GM21423 (cell line): ENCODE data around the gene ENDOV.

ENCODE experiments used
- ATAC-seq: cut with Tn5 transposase; IDR thresholded peaks from one replicate; pipeline ENCODE4 v1.9.1; 2021; ENCODE audit warnings: mild to moderate bottlenecking, moderate library complexity; ENCODE audit not compliant: unreplicated experiment

The ENDOV gene

DNA sequence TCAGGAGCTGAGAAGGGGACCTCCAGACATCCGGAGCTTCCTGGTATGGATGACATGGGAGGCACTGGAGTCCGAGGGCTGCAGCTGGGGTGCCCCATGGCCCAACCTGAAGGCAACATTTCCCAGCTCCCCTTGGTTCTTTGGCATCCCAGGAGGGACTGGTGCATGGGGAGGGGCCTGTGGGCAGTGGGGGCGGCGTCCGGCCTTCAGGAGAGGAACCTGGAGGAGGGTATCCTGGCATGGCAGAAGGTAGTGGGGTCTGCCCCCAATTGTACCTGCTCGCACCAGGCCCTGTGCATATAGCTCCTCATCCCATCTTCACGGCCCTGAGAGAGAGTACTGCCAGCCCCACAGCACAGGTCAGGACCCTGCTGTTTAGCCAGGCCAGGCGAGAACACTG is 49.5 kb downstream of the ENDOV start:
- no peak for ATAC-seq

DNA sequence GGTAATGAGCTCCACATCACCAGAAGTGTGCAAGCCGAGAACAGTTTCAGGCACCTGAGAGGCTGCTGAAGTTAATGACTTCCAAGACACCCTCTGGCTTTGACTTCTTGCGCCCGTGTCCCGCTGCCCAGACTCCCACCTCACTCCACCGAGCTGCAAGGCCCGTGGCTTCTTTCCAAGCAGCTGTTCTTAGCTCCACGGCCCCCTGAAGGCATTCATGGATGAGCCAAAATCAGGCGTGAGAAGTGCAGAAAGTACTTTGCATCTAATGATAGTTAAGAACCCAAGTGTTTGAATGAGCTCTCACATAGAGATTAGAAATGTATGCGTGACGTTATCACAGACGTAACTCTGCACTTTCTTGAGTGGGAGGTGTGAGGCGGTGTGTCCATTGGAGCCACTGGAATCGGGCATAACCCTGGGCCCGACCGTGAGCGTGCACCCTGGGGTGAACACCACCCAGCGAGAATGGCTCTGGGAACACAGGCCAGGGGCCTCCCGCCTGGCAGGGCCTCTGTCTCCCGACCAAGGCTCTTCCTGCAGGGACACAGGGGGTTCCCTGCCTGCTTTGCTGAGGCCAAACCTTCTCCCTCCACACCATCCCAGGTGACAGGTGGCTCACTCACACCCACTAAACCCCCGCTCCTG is 50.5 kb downstream of the ENDOV start:
- ATAC-seq: no peak

DNA sequence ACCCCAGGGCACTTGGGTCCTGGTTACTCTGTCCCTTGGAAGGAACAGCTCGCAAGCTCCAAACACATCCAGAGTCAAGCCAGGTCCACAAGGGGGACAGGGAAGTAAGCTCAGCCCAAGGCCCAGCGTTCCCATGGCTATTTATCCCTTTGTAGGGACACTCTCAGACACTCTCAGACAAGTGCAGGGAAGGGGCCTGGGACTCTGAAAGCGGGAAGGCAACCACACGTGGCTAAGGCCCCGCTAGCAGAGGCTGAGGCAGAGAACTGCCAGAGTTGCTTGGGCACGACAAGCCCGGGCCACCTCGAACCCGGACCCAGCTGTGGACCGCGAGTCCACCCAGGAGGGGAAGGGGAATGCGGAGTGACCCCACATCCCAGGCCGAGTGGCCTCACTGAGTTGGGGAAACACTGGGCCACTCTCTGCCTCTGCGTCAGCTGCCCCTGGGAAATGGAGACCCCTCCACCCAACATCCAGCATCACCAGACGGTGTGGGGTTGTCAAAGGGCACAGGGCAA is 51.3 kb downstream of the ENDOV start:
- ATAC-seq: no peak

DNA sequence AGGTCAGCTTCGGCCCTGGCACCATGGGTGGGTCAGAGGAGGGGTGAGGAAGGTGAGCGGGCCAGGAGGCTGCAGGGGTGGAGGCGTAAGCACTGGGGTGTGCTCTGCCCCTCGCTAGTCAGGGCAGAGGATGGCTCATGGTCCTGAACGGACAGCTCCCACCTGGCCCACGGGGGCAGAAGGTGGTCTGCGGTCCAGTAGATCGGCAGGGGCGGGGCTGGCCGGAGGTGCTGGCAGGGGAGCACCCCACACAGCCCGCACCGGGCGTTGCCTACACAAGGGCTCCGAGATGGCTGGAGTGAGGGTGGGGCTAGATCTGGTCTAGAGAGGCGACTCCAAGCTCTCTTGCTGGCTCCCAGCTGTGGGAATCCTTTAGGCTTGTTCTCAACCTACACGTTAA is 53.3 kb downstream of the ENDOV start:
- no peak for ATAC-seq

DNA sequence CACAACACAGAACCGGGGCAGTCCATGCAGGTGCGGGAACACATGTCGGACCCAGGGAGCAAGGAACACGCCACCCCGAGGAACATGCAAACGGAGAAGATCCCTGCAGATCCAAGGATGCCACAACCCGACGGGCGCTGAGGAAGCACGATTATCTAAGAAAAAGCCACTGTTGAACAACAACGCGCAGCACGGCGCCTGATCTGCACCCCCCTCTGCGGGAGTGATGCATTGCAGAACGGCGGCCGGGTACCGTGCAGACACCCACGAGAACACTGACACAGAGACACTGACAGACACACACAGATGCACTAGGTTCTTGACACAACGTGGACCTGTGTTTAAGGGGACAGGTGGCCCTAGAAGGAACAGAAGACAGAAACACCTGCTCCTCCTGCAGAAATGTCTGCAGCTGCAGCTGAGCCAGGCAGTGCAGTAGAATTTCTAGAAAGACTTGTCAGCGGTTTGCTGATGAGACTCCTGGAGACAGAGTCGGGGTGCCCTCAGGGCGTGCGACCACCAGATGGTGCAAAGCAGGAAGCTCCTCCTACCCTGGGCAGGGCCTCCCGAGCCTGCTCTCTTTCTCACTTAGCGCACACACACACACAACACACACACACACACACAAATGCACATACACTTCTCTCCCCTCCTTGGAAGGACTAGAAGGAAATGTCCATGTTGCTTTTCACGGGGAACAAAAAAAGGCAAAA is 54.0 kb downstream of the ENDOV start:
- no peak for ATAC-seq

DNA sequence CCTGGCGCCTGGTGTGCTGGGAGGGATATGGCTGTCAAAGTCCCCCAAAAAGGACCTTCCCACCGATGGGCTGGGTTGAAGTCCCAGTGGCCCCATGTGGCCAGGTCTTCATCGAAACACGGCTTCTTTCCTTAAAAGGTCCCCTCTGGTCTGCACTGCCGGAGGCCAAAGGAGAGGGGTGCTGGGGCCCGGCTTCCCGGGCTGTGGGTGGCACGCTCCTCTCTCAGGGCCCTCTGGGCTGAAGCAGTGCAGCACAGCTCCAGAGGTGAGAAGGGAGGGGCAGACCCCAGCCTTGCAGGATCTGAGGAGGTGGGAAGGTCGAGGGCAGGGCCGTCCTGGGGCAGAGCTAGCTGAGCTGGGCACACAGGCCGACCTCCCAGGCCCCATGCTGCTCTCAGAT is 54.7 kb downstream of the ENDOV start:
- no peak for ATAC-seq

DNA sequence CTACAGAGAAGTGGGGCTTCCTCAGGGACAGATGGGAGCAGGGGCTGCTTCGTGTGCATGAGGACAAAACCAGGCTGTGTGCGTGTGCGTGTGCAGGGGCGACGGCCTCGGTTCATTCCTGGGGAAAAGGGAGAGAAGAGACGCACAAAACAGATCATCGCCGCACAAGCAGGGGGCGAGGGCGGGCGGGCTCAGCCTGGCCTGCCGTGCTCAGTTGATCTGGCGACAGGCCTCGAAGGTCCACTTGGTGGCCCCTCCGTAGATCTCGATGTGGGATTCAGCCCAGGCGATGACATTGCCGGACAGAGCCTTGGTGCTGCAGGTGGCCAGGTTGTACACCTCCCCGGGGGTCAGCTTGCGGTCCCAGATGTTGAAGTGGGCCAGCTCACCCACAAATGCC is 55.6 kb downstream of the ENDOV start:
- no peak for ATAC-seq

DNA sequence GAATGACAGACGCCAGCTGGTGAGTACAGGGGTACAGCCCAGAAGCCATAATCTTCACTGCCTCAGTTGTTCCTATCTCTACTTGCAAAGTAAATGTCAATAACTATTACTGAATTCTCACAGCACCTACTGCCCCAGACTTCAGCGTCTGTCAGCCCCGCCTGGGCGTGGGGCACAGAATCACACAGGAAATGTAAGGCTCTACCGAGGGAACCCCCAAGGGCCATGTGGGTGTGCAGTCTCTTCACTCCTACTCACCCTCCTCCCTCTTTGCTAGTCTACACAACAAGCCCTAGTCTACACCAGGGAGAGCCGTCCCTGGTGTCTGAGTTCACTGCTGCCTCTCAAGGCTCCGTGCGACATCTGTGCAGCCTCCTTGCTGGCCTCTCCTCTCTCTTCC is 57.0 kb downstream of the ENDOV start:
- ATAC-seq: no peak

DNA sequence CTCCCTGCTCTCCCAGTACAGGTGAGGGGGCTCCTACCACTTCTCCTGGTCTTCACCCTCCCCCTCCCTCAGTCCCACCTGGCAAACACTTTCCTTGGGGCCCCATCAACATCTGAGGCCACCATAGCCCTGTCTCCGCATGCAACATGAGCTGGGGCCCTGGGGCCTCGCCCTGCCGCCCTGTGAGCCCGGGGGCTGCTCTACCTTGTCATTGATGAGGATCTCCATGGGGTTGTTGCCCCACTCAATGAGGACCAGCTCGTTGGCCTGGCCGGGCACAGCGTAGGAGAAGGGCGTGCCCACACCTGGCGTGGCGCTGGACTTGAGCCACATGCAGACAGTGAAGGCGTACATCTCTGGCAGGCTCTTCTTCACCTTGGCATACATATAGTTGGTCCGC is 58.0 kb downstream of the ENDOV start:
- ATAC-seq: no peak

DNA sequence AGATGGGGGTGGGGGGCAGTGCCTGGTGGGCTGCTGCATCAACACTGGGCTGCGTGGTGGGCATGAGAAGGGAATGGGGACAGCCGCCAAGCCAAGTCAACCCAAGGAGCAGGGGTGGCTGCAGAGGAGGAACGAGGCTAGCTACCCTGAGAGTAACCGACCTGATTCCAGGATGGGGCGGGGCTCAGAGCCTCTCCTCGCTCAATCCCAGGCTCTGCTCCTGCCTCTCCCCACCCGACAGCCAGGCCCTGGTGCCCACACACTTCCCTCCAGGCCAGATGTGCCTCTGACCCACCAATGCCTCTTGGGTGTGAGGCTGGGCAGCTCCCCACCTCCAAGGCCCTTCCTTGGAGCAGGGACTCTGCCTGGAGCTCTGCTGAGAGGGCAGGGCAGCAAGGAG is 58.7 kb downstream of the ENDOV start:
- no peak for ATAC-seq

DNA sequence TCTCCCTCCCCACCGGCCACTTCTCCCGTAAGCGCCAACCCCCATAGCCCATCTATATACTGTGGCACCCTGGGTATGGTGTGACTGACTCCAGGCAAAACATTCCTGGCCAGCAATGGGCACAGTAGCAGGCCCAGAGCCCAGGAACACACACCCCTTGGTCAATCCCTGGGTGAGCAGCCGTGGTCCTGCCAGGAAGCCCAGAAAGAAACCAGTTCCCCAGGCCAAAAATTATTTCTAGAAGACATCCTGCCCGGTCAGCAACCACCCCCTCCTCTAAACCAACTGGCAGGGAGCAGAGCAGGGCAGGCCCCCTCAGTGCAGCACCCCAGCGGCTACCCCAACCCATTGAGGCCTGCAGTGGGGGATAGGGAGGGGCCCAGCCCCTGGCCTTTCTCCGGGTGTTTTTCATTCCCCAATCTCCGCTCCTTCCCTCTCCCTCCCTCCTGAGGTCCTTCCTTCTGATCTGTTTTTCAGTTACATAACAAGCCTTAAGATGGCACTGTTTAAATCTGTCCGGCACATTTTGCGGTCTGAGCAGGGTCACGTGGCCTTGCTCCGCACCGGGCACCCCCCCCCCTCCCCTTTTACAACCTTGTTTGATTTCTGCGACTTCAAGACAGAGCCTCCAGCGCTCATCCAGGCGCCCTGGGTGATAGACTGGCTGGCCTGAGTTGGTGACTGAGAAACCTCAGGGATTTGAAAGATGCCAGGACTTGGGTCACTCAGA is 59.4 kb downstream of the ENDOV start:
- no peak for ATAC-seq

DNA sequence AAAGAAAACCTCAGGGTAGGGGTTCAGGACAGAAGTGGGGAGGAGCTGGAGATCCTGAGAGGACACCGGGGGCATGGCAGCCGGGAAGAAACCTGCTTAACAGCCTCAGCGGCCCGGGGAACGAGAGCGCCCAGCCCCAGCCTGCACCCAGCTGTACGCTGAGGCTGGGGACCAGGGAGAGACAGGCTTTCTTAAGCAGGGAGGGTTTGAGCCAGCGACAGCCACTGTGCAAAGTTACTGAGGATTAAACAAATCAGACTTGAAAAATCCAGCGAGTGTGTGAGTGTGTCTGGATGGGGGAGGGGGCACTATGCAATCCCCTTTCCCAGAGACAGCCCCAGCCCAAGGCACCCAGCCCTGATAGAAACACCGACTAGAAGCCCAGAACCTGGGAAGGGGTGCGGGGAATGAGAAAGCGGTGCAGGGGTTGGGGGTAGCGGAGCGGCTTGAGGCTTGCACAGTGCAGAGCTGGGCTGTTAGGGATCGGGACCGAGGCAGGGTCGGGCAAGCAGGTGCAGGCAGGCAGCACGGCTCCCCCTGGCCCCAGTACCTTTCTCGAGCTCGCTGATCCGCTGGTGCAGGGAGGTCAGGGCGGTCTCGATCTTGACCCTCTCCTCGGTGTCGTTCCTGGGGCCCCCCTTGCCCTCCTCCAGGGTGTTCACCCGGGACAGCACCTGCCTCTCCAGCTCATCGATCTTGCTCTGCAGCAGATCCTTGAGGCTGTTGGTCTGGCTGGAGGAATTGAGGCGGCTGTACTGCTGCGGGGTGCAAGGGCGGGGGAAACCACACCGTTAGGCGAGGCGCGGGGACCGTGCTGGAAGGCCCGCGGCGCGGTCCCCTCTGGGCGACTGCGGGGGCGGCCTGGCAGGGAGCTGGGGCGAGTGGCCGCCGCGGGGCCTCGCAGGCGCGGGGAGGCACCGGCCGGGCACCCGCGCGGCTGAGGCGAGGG is 60.3 kb downstream of the ENDOV start:
- ATAC-seq: no peak

DNA sequence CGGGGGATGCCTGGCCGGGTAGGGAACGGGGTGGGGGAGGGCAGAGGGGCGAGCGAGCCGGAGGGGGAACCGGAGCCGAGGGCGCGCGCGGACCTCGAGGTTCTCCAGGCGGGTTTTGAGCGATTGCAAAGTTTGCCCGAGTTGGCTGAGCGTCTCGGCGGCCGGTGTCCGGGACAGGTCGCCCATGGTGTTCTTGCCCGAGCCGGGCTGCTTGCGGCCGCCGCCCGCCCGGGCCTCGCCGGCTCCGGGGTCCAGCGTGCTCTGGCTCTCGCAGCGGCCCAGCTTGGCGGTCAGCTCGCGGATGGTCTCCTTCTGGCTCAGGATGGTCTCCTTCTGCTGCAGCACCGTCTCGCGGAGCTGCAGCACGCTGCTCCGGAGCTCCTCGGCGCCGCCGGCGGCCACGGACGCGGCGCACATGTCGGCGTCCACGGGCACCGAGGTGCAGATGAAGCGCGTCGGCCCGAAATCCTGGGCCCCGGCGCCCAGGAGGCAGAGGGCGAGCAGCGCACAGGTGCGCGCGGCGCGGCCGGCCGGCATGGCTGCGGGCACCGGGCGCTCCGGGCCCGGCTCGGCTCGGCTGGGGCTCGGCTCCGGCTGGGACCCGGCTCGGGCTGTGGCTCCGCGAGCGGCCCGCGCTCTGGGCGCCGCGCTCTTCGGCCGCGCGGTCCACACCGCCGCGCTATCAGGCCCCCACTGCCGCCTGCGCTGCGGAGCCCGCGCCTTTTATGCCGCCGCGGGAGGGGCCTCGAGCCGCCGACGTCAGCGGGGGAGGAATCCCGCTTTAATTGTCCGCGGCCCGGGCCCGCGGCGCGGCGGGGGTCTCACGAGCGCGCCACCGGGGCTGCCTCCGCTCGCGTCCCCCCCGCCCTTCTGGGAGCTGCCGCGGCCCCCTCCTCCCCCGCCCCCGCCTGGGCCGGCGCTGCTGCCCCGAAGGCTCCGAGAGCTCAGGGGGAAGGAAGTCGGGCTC is 61.2 kb downstream of the ENDOV start, which contains the start of gene NPTX1:
Gene NPTX1 (minus strand): TSS at position 698 of the 967 bp plus-strand sequence. CDS start 161 bp downstream, at position 537.
- ATAC-seq: no peak

DNA sequence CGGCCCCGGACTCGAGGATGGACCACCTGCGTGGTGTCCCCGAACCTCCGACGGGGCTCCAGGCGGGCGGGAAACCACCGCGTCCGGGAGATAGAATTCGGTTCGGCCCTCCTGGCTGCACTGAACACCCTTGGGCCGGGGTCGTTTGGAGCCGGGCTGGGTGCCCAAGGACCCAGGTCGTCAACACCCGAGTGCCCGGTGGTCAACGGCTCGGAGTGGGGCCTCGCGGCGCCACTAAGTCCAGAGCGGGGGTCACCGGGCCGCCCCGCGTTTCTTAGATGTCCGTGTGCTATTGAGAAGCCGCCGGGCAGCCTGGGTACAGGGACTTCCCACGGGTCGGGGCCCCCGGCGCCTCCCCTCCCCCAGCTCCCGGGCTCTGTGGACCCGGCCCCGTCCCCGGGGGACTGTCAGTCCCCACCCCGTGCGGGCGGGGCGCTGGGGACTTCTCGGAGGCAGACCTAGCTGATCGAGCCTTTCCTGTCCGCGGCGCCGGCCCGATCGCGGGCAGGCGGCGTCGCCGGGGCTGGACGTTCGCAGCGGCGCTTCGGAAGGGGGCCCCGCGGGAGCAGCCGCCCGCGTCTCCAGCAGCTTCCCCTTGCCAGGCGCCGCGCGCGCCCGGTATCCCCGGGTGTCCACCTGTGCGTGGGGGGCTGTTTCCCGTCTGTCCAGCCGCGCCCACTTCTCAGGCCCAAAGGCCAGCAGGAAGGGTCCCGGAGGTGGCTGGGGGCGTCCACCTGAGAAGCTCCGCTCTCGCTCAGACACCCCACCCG is 62.1 kb downstream of the ENDOV start:
- ATAC-seq: no peak

DNA sequence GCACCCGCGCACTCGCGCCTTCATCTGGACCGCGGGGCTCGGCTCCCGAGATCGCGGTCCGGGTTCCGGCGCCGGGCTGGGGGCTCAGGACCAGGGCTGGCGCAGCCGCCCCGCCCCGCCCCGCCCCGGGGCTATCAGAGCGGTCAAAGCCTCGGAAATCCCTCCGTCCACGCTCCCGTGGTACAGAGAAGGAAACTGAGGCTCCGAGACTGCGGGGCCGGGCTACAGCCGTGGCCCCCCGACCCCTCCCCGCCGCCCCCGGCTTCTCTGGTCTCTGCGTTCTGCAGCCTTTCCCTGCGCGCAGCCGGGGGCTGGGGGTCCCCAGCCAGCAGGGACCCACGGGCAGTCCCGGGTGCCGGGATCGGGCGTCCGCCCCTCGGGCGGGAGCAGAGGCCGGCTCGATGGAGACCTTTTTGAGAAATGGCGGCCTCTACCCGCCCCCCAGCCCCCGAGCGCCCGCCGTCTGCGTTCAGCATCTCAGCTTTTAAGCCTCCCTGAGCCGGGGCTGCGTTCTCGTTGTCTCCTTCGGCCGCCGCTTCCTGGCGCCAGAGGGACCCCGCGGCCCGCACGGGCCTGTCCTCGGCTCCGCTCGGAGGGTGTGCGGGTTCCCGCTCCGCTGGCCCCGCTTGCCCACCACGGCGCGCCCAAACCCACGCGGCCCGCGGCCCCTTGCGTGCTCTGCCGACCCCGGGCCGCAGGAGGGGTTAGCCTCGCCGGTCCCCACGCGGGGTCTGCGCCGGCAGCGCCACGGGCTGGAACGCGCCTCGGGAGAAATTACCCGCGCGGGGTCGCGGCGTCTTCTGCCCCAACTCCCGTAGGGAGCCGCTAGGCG is 62.9 kb downstream of the ENDOV start:
- ATAC-seq: no peak

DNA sequence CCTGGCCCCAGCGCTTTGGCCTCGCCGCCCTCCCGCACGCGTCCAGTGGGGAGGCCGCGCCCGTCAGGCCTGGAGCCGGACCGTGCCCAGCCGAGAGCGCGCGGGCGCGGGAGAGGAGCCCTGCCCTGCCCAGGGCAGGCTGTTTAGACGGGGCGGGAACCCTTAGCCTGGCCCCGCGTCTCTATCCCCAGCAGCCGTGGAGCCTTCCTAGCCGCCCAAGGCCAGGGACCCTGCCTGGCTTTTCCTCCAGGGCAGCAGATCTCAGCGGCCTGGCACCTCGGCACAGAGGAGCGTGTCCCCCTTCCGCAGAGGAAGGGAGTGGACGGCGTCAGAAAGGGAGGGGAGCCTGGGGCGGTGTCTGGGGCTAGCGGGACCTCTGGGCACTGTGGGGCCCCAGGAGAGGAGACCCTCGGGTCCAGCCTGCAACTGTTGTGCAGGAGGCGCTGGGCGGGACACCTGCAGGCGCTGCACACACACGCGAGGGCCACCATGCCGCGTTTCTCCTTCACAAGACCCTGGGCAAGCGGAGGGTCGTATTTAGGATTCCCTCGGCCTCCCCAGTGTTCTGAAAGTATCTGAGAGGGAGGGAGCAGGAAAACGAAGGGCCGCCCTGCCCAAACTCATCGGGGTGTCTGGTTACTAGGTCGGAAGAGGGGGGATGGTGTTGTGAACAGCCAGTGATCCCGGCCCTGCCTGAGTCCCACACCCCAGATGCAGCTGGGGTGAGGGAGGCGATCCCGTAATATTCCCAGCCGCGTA is 63.7 kb downstream of the ENDOV start:
- no peak for ATAC-seq

DNA sequence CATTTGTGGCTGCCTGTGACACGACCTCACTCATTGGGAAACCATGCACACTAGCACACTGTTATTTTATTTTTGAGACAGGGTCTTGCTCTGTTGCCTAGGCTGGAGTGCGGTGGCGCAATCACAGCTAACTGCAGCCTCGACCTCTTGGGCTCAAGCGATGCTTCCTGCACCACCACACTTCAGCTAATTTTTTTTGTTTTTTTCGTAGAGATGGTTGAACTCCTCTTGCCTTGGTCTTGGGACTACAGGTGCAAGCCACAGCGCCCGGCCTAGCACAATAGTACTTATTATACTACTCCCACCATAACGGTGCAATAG is 64.2 kb downstream of the ENDOV start:
- no peak for ATAC-seq
